Activated CD4-positive, alpha-beta T cell treated with anti-CD3 and anti-CD28 coated beads, Interleukin-2, amount 50 U/mL, for 1 hour (primary cell): ENCODE data around the gene GATA2.

Source experiments
- DNase-seq: peaks from one replicate; pipeline ENCODE4 v3.0.0-alpha.2; 2020

Gene GATA2

DNA sequence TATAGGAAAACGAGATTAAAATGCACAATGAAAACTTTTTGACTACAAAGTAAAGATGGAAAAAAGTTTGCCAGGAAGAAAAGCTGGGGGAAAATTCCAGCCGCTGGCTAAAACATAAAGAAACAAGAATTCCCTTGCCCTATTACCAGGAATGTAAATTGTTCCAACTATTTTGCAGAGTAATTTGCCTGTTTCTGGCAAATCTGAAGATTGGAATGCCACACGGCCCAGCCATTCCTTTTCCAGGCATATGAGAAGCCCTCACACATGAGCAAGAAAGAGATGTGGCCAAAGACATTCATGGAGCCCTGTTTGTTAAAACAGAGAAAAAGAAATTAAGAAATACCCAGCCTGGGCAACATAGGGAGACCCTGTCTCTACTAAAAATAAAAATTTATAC is 8.4 kb upstream of the GATA2 start:
- DNase-seq = no peak

DNA sequence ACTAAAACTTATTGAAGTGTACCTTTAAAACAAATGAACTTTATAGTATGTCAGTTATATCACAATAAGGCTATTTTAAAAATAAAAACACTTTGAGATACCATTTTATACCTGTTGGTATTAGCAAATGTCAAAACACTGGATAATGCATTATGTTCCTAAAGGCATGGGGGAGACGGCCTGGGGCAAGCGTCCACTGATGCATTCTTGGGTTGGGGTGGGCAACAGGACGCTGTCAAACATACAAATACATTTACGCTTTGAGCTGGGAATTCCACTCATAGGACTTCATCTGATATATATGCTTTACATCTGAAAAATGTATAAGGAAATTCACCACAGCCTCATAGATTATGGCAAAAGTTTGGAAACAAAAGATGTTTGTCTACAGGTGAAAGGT is 7.6 kb upstream of the GATA2 start:
- no peak for DNase-seq

DNA sequence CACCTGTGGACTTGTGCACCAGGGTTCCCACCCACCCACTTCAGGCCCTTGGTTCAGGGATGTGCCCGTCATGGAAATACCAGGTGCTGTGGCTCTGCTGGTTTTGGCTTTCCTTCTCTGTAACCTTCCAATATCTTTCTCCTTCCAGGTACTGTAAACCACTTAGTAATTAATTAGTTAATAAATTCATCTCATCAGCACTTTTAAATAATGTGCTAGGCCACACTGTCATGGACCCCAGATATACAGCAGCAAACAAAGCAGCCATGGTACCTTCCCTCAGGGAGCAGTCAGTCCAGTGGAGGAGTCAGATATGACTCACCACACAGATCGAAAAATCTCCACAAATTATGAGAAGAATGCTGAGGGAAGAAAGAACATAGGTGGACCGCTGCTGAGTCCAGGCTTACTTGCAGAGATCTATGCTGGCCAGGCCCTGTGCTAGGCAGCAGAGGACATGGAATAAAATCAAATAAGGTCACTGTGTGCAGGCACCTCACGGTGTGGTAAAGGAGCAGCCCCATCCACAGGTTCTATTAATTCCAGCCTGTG is 6.8 kb upstream of the GATA2 start:
- no peak for DNase-seq

DNA sequence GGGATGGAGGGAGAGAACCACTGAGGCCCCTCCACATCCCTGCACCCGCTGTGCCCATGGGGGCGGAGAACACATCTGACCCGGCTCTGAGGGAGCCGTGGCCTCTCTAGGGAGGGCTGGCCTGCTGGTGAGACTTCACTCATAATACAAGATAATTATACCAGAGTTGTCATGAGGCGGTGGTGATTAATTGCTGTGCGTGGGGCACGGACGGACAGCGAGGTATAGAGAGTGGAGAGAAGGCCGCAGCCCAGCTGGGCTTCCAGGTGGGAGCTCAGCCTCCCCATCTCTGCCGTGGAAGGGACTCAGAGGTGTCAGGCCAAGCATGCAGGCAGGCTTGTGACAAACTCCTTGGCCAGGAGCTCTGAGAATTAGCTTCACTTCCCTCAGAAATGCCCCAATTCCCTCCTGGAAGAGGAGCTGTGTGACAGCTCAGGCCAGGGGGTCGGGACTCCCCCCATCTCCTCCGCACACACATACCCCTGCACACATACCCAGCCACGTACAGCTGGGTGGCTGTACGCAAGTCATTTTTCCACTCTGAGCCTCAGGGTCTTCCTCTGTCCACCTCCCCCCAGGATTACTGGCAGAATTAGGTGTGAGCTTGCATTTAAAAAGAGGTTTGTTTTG is 6.0 kb upstream of the GATA2 start:
- DNase-seq = no peak

DNA sequence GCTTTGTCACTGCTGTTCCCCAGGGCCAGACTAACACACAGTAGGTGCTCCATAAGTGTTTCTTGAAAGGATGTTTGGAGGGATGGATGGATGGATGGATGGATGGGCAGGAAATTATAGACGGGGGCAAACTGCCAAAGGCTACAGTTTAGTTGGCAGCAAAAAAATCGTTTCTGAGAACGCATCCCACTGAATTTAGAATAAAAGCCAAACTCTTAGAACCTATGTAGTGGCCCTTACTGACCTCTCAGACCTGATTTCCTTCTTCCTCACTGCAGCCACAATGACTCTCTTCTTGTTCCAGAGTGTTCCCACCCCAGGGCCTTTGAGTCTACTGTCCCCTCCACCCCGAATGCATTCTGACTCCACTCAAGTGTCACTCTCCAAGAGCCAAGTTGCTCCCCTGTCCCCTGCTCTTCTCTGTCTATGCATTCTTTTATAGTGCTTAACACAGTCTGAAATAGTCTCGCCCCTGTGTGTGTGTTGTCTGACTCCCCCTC is 5.2 kb upstream of the GATA2 start:
- no peak for DNase-seq

DNA sequence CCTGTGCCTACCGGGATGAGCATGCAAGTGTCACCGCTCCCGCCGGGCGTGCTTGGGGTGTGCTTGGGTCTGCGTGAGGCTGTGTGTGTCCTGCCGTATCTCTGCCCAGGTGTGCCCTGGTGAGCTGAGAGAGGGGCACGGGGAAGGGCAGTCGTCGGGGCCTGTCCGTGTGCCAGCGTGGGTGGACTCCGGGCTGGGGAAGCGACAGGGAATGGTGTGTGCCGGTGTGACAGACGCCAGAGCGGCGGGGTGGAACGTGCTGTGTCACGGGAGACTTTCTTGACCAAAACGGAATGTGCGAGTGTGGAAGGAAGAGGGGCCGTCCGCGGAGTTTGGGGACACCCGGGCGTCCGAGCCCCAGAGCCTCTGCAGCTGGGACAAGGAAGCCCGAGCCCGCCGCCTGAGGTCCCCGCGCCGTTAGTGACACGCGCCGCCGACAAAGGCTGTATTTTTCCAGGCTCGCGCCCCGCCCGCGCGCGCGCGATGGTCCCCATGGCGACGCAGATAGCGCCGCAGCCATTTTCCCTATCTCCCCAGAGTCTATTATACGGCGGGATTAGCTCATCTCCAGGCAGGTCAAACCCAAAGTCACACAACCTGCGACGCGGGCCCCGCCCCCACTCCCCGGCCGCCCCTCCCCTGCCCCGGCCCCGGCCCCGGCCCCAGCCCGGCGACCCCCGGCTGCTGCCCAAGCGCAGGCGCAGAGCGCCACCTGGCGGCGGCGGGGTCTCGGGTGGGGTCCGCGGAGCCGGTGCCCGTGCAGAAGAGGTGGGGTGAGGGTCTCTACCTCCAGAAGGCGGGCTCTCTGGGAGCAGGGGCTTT is 4.5 kb upstream of the GATA2 start:
- peak; percentile 65 for DNase-seq

DNA sequence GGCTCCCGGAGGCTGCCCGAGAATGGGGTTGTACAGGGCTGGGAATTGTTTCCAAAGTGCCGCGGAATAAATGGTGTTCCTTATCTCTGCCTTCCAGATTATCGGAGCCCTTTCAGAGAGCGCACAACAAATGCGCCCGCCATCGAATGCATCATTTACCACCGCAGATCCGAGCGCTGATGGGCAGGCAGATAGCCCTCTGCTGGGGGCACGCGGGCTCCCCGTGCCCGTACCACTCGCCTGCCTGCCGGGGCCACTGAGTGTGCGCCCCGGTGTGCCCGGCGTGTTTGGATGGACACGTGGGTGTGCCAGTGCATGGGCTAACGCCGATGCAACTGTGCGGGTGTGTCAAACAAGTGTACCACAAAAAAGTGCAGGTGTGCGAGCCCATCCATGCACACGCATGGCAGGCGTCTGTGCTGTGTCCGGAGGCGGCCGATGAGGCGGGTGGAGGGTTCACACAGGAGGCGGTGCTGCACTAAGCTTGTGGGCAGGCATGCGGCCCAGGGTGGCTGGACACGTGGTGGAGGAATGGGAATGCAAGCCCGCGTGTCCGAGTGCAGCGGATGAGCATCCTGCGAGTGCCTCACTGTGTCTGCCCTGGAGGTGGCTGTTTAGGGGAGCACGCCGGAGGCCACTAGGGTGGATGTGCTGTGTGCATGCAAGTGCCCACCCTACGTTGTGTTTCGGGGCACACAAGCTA is 3.8 kb upstream of the GATA2 start:
- no peak for DNase-seq

DNA sequence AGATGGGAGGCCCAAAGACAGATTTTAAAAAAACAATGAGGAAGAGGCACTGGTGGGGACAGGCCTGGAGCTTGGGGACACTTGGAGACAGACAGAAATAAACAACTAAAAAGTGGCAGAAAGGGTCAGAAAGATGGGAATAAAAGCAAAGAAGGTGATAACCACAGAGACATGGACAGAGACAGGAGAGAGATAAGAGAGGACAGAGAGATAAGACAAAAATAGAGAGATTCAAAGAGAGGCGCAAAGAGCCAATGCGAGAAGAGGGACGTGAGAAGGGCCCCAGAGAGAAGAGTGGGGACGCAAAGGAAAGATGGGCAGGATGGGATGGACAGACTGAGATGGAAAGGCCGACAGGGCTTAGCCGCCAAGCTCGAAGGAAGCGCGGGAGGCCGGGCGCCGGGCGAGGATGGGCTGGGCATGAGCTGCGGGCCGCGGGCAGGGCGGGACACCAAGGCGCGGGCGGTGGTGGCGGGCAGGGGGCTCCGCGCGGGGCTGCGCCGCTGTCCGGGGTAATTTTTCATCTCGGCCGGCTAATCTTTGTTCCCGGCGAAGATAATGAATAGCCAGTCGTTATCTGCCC is 3.1 kb upstream of the GATA2 start:
- no peak for DNase-seq

DNA sequence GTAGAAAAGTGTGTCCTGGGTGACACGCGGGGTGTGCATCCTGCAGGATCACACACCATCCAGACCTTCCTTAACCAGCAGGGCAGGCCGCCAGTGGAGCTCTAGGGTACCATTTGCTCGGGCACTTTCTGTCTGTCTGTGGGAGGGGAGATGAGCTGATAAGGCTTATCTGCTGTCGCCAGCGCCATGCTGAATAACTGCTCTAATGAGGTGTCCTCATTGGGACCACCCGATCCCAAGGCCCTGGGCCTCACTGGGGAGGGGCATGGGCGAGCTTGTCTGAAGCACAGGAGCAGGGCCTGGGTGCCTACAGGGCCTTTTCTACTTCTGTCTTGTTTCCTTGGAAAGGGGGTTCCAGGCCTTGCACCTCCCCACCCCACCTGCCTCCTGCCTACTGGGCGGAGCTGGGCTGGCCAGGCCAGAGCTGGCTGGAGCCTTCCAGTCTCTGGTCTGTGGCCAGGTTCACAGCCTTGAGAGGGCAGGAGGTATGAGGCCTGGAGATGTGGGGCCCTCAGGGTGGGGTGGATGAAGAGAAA is 2.5 kb upstream of the GATA2 start:
- DNase-seq = no peak

DNA sequence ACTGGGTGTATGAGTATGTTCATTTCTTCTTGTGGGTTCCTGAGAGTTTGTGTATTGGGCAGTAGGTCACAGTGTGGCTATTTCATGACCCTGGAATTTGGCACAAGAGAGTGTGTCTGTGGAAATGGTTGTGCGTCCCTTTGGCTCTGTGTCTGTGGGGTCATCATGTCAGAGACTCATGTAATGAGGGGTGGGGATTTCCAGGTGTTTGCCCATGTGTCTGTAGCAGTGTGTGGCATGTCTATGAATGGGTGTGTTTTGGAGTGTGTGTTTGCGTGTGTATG is 1.3 kb upstream of the GATA2 start:
- DNase-seq = no peak

DNA sequence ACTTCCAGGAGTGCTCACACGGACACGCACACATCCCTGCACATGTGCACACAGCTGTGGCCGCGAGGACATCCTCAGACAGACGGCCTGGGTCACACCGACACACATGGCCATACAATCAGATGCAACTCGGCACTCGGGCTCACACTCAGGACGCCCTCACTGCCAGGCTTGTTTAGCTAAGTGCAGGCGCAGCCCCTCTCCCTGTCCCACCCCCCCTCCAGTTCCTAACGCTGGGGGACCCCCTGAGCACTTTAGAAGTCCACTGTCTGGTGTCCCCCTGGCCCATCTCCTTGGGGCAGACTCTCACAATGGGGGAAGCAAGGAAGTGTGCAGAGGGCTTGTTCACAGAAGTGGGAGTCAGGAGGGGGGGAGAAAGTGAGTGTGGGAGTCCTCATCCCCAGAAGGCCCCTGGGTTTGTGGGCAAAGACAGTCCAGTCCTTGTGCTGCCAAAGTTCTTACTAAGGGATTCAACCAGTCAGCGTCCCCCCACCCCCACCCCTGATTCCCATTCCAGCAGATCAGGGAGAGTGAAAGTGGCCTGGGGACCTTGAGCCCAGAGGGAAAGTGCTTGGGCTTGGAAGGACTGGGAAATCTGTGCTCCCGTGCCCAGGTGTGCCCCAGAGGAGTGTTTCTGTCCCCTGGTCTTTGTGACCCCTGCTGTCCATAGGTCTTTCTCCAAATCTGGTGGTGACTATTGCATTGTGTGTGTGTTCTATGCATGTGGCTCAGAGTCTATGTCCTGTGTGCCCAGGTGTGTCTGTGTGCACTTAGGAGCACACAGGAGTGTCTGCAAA is 767 bp upstream of the GATA2 start:
- DNase-seq = no peak

DNA sequence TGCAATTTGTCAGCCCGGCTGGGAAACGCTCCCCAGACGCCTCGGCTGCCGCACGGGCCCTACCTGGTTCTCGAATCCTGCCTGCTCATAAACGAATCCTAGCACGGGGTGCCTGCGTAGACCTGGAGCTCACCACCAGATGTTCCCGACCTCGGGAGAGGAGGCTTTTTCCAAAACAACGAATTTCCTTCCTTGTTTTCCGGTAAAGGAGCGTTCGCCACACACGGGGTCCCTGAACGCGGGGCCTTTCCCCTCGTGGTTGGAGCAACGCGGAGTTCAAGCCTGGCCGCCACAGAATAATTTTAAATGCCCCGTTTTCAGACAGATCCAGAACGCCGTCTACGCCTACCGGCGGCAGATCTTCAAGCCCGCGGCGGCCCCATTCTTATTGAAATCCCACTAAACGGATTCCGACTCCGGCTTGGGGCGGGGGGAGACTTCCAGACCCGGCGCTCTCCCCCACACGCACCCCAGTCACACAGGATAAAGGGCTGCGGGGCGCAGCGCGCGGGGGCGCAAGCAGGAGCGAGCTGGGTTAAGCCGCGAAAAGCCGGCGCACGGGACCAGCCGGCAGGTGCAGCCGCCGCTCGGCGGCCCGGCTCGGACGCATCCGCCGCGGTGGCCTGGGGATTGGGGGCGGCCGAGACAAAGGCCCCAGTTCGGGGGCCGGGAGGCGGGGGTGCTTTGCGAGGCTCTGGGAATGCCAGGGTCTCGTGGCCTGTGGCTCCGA is 895 bp downstream of the GATA2 start:
- DNase-seq = no peak

DNA sequence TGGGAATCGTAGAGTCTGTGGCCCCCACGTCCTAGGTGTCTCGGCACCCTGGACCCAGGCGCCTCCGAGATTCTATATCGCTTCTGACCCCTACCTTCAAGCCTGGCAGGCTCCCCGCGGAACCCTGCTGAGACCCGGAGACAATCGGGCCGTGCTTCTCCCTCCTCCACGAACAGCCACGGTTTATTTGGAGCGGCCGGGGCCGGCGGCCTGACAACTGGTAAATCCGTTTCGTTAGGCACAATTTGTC is 1.4 kb downstream of the GATA2 start:
- DNase-seq = no peak

DNA sequence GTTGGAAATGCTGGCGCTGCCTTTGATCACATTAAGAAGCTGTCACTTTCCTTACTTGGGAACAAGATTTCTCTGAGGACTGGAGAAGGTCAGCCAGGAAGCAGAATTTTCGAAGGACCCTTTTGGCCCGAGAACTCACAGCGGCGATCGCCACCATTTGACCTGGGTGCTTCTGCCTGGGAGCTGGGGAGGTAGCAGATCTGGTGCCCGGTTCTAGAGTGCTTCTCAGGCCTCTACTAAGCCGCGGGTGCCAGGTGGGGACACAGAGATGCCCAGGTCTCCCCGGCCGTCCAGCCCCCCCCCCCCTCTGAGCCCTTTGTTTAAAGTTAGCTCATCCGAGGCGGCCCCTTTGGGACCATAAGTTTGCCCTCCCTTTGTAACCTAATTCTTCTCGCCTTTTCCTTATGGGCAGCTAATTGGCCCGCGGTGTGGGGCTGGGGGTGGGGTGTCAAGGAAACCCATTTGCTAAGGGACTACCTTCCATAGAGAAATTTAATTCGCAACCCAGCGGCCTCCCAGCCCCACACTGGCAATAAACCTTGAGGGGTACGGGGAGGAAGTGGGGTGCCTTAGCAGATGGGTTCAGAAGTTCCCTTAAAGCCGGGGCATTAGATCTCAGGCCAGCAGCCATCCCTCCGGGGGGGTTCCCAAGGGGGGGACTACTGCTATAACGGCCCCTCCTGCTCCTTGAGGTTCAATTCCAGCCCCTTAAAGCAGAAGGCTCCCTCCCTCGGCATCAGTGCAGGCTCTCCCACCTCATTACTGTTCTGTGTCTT is 1.9 kb downstream of the GATA2 start:
- no peak for DNase-seq

DNA sequence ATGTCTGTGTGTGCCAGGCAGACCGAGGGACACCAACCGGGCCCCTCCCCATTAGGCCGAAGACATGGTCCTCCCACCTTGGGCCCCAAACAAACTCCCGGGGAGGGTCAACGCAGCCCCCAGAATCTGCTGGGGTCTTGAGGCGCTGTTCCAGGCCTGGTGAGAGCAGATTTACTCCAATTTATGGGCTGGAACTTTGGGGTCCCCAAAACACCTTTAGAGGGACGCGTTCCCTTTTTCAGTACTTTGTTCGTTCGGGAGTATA is 2.4 kb downstream of the GATA2 start:
- DNase-seq = no peak

DNA sequence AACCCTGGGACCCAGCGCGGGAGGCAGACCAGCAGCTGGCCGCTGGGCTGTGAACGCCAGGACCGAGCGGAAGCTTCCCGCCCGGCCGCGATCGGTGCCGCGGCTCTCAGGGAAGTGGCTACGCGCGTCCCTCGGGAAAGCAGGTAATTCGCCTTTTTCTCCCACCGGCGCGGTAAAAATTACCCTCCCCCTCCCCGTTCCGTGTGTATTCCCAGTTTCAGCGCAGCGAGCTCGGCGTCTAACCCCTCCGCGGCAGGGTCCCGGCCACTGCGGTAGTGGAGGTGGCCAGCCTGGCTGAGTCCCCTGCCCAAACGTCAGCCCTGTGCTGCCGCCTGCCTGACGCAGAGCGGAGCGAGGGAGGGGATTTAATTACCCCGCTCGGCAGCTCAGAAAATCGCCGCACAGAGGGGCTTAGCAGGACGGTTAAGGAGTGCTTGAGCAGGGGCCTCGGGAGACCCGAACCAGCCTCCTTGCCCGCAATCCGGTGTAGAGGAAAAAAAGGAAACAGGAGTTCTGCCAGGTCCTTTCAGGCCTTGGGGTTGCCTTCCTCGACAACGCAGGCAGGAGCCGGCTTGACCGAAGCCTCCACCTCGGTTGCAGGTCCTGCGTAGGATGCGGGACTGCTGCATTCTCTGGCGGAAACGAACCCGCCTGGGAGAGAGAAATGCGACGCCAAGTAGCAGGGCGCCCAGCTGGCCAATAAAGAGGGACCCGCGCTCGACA is 2.9 kb downstream of the GATA2 start:
- DNase-seq = no peak

DNA sequence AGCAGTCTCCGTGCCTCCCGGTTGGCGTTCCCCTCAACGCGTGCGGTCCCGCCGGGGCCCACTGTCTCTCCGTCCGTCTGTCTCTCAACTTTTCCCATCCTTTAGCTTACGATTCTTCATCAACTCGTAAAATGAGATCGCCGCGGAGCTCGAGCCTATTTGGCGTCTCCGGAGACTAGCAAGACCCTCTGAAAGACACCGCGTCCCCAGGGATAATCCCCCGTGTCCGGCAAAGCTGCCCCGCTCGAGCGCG is 3.4 kb downstream of the GATA2 start:
- DNase-seq = no peak

DNA sequence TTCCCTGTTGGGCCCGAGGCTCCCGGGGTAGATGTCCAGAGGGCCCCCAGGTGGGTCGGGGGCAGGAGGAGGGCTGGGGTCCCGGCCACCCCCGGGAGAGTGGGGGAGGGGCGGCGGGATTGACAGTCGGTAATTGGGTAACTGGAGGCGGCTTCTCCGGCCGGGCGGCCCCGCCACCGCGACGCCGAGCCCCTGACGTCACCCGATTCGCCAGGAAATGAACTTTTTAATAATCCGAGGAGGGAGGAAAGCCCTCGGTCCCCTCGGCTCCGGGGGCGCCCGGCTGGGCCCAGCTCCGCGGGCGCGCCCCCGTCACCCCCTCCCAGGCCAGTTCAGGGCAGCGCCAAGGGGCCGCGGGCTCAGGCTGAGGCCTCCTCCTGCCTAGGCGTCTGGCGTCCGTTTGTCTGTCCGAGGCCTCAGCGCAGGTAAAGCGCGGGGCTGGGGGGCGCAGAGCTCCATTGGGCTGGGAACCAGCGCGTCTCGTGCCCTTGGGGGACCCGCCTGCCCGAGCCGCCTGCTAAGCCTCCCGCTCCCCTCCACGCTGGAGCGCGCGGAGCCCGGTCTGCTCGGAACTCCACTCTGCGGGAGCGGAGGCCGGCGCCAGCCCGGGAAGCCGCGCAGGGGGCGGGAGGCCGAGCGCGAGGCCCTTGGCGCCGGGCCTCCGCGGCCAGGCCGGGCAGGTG is 3.9 kb downstream of the GATA2 start:
- DNase-seq = no peak

DNA sequence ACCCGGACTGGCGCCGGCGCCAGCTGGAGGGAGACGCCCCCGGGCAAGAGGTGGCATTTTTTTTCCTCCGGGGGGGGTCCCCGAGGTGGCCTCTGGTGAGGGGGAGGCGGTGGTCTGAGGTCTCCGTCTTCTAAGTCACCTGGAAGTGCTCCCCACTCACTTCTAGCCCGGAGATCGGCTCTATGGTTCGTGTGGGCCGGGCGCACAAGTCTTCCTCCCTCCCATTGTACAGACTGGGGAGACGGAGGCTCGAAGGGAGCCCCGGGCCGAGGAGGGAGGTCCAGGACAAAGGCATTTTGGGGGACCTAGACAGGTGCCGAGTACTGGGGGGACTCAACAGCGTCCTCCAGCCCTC is 4.4 kb downstream of the GATA2 start:
- no peak for DNase-seq

DNA sequence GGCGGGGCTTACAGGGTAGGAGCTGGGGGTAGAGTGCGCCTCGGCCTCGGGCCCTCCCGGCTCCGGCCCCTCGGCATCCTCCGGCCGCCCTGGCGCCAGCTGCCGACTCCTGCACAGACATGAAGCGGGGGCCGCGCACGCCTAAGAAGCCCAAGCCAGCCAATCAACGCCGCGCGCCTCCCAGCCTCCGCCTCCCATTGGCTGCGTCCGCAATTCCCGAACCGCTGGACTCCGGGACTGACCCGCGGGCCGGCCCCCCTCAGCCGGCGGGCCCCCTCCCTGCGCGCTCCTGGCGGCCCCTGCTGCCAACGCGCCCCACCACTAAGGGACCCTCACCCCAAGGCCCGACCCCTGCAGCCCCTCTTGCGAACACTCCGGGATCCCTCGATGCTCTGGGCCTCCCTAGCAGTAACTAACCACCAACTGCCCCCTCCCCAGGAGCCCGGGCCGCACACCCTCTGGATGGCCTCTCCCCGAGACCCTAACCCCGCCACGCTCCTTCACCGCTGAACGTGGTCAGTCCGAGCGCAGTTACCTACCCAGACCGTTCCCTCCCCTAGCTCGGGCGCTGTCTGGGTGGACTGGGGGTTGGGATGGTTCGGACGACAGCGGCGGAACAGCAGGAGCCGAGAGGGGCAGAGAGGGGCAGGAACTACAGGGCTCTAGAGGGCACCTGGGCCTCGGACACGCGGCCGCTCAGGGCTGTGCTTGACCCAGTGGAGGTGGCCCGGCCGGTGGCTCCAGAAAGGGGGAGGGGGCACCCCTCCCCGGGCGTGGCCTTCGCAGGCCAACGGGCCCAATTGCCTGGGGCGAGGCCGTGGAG is 5.0 kb downstream of the GATA2 start:
- no peak for DNase-seq
